ENCODE results near the gene E2F8.

- no peak for TF ChIP-seq POLR2AphosphoS5 (IDR thresholded peaks at IDR 0.05)
- no peak for TF ChIP-seq CTCF (IDR thresholded peaks at IDR 0.05)
- no peak for TF ChIP-seq POLR2A (IDR thresholded peaks at IDR 0.05)
- no peak for TF ChIP-seq EP300 (IDR thresholded peaks at IDR 0.05; ENCODE audit: low read depth)
Observed at GRCh38 chr11:19208959-19209546, 31.7 kb downstream of the E2F8 start.
